MV-4-11 (cell line): ENCODE results near the gene SCD.
A peak's percentile ranks its signal among the peaks of the same experiment; 100 is the strongest.
"Not testable (repeated sequence)": the region's sequence is repeated elsewhere in the genome, so short reads cannot be mapped to it uniquely, and the experiment has no call there.

ENCODE experiments used
- DNase-seq: peaks from one replicate; lab custom pipeline; 2025; lab: John Stamatoyannopoulos, UW

Gene SCD

DNA sequence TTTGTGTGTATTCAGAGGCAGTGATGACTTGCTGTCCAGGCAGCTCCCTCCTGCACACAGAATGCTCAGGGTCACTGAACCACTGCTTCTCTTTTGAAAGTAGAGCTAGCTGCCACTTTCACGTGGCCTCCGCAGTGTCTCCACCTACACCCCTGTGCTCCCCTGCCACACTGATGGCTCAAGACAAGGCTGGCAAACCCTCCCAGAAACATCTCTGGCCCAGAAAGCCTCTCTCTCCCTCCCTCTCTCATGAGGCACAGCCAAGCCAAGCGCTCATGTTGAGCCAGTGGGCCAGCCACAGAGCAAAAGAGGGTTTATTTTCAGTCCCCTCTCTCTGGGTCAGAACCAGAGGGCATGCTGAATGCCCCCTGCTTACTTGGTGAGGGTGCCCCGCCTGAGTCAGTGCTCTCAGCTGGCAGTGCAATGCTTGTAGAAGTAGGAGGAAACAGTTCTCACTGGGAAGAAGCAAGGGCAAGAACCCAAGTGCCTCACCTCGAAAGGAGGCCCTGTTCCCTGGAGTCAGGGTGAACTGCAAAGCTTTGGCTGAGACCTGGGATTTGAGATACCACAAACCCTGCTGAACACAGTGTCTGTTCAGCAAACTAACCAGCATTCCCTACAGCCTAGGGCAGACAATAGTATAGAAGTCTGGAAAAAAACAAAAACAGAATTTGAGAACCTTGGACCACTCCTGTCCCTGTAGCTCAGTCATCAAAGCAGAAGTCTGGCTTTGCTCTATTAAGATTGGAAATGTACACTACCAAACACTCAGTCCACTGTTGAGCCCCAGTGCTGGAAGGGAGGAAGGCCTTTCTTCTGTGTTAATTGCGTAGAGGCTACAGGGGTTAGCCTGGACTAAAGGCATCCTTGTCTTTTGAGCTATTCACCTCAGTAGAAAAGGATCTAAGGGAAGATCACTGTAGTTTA, 15.8 kb downstream of the SCD start:
- no peak for DNase-seq

GRCh38 chr10:100364175-100364574, 17.1 kb downstream of the SCD start:
- DNase-seq, result no peak

DNA sequence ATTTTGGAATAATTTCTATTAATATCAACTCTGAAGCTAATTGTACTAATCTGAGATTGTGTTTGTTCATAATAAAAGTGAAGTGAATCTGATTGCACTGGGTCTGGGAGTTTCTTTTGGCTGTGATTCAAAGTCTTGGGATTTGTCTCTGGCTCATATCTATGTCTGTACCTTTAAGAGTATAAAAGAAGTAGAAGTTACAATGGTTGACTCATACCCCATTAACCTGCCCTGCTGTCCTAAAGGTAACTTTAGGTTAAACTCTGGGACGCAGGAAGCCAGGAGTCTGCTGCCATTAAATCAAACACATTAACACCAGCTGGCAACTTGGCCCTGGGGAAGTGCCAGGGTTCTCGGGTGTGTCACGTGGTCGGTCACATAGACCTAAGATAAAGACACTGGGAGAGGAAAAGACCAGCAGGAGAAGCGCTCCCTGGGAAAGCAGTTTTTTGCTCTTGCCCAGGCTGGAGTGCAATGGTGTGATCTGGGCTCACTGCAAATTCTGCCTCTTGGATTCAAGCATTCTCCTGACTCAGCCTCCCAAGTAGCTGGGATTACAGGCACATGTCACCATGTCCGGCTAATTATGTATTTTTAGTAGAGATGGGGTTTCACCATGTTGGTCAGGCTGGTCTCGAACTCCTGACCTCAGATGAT, 17.8 kb downstream of the SCD start:
- peak; percentile 20 for DNase-seq

- no peak for DNase-seq
These were observed 21.7 kb downstream of the SCD start for GRCh38 chr10:100368721-100369120.

DNA sequence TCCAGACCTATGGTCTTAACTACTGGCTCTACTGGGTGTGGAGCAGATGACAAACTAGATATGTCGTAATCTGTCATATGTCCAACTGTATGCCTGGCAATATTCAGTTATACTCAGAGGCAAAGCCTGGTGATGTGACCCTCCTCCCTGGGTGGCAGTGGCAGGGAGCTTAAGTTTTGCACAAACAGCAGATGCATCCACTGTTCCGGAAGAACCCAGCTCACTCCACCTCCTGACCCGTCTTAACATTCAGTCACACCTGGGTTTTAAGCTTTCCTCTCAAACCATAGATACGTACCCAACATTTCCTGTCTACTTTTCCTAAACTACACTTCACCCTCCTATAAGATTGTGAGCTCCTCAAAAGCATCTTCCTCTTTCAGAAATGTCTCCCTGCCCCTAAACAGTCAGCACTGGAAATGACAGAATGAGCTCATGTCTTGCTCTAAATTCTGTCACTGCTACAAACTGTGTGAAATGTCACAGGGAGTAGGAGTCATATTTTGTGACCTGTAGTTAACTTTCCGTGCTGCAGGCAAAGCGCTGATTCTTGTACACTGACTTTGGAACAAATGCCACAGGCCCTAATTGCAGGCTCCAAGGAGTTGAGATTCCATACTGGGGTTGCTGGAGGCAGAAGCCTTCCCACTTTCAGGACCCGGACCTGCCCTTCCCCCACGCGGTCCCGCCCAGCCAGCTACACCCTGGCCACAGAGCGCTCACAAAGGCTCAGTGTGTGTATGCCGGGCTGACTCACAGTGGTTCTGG, 23.9 kb downstream of the SCD start:
- peak; percentile 91 for DNase-seq

- peak; percentile 73 for DNase-seq
These were observed 24.5 kb downstream of the SCD start for GRCh38 chr10:100371482-100372027.

DNA sequence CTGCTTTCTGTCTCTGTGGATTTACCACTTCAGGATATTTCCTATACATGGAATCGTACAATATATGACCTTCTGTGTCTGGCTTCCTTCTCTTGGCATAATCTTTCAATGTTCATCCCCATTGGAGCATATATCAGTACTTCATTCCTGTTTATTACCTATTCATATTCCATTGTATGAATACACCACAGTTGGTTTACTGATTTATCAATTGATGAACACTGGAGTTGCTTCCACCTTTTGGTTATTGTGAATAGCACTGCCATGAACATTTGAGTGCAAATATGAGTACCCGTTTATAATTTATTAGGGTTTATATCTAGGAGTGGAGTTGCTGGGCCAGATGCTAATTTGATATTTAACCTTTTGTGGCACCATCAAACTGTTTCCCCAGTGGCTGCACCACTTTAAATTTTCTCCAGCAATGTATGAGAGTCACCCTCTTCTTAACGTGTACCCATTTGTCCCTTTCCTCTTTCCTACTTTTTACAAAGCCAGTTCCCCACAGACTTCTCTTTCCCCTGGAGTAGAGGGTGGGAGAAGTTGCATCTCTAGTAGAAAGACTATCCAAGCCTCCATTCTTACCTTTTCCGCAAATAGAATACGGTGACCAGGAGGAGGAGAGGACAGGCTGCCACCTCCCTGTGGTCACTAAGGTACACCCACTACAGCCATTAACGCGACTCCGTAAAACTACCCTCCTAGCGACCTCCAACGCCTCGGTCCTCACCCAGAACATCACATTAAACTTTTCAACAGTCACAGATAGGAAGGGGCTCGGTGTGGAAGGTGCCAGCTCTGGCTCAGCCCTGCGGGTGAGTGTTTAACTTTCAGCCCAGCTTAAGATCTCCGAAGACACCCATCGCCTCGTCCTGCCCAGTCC, 25.6 kb downstream of the SCD start:
- no peak for DNase-seq

DNA sequence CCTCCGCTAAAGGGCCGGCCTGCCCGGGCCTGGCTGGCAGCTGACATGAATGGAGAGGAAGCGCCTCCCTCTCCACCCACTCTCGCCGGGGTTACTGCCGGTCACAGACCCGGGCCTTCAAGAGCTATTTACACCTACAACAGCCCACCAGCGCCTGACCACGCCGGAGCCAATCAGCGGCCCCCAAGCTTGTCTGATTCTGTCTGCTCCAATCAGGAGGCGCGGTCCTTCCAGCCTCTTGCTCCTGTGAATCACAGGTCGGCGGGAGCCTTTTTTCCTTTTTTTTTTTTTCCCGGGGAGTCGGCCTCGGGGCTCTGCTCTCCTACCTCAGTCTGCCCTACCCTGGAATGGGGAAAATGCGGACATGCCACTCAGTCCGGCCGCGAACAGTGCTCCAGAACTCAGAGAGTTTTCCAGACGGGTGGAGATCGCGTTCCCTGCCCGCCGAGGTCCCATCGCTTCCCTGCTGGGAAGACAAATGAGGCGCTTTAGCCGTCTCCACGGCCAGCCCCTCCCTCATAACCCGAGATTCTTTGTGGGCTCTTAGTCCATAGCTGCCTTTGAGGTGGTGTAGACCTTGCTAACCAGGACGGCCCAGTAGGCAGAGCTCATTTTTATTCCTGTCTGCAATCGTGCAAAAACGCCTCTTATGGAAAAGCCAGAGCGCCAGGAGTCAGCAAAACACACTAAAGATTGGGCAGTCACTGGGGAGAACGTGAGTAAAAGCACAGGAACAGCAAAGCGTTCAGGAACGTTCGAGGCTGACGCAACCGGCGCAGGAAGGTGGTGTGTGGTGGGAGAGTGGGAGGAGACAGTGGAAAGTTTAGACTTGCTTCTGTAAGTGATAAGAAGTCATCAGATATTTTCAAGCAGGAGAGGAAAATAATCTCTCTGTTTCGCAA, 26.5 kb downstream of the SCD start:
- peak; percentile 97 for DNase-seq

DNA sequence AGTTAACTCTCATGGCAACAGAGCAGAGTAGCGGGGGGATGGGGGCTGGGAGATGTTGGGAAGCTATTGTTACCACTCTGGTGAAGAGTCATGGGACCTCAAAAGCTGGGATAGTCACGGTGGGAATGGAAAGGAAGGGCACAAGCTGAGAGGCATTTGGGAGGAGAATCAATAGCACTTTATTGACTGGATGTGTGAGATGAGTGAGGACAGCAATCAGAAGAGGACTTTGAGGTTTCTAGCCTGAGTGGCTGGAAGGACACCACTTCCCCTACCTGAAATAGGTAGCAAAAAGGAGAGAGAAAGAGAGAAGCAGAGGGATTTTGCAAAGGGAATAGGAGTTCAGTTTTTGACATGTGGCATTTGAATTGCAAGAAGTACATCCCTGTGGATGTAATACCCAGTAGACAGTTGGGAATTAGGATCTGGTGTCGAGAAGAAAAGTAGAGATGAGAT, 27.2 kb downstream of the SCD start:
- no peak for DNase-seq

DNA sequence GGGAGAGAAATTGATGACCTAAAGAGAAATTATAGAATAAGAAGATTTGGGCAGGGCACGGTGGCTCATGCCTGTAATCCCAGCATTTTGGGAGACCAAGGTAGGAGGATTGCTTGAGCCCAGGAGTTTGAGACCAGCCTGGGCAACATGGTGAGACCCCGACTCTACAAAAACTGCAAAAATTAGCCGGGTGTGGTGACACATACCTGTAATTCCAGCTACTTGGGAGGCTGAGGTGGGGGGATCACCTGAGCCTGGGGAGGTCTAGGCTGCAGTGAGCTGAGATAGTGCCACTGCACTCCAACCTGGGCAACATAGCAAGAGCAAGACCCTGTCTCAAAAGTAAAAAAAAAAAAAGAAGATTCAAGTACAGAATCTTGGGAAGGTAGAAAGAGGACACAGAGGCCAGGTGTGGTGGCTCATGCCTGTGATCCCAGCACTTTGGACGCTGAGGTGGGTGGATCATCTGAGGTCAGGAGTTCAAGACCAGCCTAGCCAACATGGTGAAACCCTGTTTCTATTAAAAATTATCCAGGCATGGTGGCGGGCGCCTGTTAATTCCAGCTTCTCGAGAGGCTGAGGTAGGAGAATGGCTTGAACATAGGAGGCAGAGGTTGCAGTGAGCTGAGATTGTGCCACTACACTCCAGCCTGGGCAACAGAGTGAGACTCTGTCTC, 27.8 kb downstream of the SCD start:
- DNase-seq, result not testable (repeated sequence)

GRCh38 chr10:100376656-100377055, 29.6 kb downstream of the SCD start:
- DNase-seq, result not testable (repeated sequence)

DNA sequence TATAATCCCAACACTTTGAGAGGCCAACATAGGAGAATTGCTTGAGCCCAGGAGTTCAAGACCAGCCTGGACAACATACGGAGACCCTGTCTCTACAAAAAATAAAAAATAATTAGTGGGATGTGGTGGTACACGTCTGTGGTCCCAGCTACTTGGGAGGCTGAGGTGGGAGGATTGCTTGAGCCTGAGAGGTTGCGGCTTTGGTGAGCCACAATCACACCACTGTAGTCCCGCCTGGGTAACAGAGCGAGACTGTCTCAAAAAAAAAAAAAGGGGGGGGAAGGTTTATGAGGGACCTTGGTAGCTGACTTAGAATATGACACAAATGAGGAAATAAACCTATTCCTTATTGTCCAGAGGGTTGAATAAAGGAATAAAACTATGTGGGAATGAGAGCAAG, 30.8 kb downstream of the SCD start:
- DNase-seq, result peak; percentile 19

DNA sequence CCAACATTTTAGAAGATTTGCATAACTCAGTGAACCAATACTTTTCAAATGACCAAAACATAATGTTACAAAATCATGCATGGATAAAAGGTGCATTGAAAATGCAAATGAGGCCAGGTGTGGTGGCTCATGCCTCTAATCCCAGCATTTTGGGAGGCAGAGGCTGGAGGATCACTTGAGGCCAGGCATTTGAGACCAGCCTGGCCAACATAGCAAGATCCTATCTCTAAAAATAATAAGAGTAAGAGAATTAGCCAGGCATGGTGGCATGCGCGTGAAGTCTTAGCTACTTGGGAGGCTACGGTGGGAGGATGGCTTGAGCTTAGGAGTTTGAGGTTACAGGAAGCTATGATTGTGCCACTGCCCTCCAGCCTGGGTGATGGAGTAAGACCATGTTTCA, 33.4 kb downstream of the SCD start:
- peak; percentile 5 for DNase-seq

DNA sequence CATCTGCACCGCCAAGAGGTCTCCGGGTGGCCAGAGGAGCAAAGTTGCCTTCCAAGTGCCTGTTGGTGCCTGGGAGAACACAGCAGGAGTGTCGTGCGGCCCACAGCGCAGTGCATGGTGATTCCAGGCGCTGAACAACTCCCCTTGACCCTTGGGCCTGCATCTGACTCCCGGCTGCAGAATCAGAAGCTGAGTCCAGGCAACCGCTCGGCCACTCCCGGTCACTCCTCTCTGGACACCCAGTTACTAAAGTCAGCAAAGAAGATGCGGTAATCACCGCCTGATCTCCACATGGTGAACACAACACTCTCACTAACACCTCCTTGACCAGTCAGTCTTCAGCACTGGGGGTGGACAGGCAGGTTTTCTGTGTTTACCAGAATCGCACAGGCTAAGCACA, 35.5 kb downstream of the SCD start:
- no peak for DNase-seq

DNA sequence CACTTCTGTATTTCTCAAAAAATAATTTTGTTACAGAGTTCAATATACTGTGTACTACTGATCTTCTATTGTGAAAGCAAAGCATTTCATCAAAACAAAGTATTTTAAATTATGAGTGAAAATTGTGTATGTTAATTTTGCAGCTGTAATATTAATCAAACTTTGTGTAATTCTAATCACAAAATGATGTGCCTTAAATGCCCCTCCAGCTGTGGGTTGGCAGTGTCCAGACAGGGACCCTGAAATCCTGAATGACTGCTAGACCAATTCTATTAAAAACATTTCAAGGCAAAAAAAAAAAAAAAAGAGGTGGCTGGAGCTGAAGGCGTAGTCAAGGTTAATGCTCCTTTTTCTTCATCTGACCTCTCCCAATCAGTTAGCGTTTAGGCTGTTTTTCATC, 36.2 kb downstream of the SCD start:
- DNase-seq, result no peak

GRCh38 chr10:100391163-100392002, 44.4 kb downstream of the SCD start:
- no peak for DNase-seq

- DNase-seq, result no peak
These were observed 45.6 kb downstream of the SCD start for GRCh38 chr10:100392686-100393003.

DNA sequence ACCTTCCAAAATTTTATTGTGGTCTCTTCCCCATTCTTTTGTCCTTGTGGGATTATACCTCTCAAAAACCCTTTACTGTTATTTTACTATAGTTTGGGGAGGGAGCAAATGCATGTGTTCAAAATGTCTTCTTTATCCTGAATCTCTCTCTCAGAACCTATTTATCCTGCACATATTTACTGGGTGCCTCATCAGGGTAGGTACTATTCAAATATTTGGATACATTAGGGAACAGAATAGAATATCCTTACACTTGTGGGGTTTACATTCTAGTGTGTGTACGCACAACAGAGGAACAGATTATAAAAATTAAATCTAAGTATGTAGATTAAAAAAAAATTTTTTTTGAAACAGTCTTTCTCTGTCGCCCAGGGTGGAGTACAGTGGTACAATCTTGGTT, 48.6 kb downstream of the SCD start:
- no peak for DNase-seq

DNA sequence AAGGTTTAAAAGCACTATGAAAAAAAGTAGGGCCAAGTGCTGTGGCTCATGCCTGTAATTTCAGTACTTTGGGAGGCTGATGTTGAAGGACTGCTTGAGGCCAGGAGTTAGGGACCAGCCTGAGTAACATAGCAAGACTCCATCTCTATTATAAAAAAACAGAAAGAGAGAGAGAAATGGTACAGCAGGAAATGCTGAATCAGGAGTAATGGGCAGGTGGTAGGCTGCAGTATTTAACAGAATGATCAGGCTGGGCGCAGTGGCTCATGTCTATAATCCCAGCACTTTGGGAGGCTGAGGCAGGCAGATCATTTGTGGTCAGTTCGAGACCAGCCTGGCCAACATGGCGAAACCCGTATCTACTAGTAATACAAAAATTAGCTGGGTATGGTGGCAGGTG, 49.6 kb downstream of the SCD start:
- DNase-seq, result no peak
